K562 (cell line): Measurements from ENCODE around the gene AADAC. TPM values are rescaled to one million over a fixed set of nuclear protein-coding genes. Genes with fewer than 3 reads are reported as not detected.

Source experiments
- CC2D1A ChIP-seq: fragments of 450-650 bp; IDR thresholded peaks from 2 replicates; pipeline ENCODE4 v1.6.1; 2017; ENCODE audit warnings: mild to moderate bottlenecking
- FOXJ2 ChIP-seq: fragments of 200-800 bp; sonication (Bioruptor generic); IDR thresholded peaks from 2 replicates; pipeline ENCODE4 v1.6.1; 2016; ENCODE audit warnings: missing genetic modification characterization, missing compliant biosample characterization
- FUS ChIP-seq: fragments of 200-400 bp; formaldehyde crosslinking; optimal IDR thresholded peaks from 2 replicates; pipeline ENCODE3; 2017; ENCODE audit warnings: low read depth, low read length
- GATAD2A ChIP-seq: fragments of 450-650 bp; IDR thresholded peaks from 2 replicates; pipeline ENCODE4 v1.6.1; 2017
- KDM2B ChIP-seq: fragments of 250-450 bp; sonication (Bioruptor Pico); IDR thresholded peaks from 2 replicates; pipeline ENCODE4 v1.8.0; 2021; ENCODE audit warnings: mild to moderate bottlenecking, moderate library complexity
- SMAD2 ChIP-seq: fragments of 150-350 bp; IDR thresholded peaks from 2 replicates; pipeline ENCODE4 v1.6.1; 2014; ENCODE audit warnings: low read depth, mild to moderate bottlenecking, low read length
- THRAP3 ChIP-seq: fragments of 450-650 bp; IDR thresholded peaks from 2 replicates; pipeline ENCODE4 v1.6.1; 2016; ENCODE audit warnings: mild to moderate bottlenecking, inconsistent platforms, borderline replicate concordance
- ZNF274 ChIP-seq: IDR thresholded peaks from 2 replicates; pipeline ENCODE4 v1.6.1; 2011; ENCODE audit warnings: low read depth, mild to moderate bottlenecking, low read length, moderate library complexity, borderline replicate concordance
- ZNF431 ChIP-seq: sonication (generic); formaldehyde crosslinking; IDR thresholded peaks from 2 replicates; pipeline ENCODE4 v1.8.0; 2022; ENCODE audit warnings: mild to moderate bottlenecking, missing genetic modification reagents
- polyA plus RNA-seq, 8 experiments: library from polyadenylated mRNA; depleted of rRNA in 4 of 8; stranded (reverse) in 5 of 8; unstranded in 3 of 8; fragments of >200 nt; fragmentation: Nextera tagmentation in 2 of 8; fragmentation: Illumina TruSeq in 1 of 8; extraction: Ambion mirVana in 2 of 8; extraction: Trizol in 1 of 8; gene quantifications; 2 replicates each; pipeline versions ENCODE4 v1.2.1 to v1.2.3, GENCODE V29; 2011 to 2014; ENCODE audit warnings: inconsistent platforms in 1 of 8, missing spikeins in 1 of 8
- total RNA-seq, 7 experiments: library from RNA; depleted of rRNA in 6 of 7; stranded (reverse); fragments of >200 nt in 6 of 7; fragmentation: Illumina TruSeq in 2 of 7; extraction: Trizol in 2 of 7; gene quantifications; 2 replicates each; pipeline versions ENCODE4 v1.2.1 to v1.2.3, GENCODE V29; 2011 to 2021; ENCODE audit warnings: low replicate concordance in 1 of 7
- TF ChIP-seq, protein P1 (sequence below): sonication (generic); formaldehyde crosslinking; IDR thresholded peaks from 2 replicates; pipeline ENCODE4 v1.5.0; 2020; ENCODE audit warnings: missing genetic modification reagents
- TF ChIP-seq, protein P2 (sequence below): sonication (generic); formaldehyde crosslinking; IDR thresholded peaks from 2 replicates; pipeline ENCODE4 v1.8.1; 2023; ENCODE audit warnings: mild to moderate bottlenecking, missing genetic modification reagents

The AADAC gene
- total and polyA plus RNA-seq, 9 of the 15 experiments (the other 6 are each of a cell fraction or from before 2014, with no cell fraction given), result 0.47 TPM; not detected in 8

DNA sequence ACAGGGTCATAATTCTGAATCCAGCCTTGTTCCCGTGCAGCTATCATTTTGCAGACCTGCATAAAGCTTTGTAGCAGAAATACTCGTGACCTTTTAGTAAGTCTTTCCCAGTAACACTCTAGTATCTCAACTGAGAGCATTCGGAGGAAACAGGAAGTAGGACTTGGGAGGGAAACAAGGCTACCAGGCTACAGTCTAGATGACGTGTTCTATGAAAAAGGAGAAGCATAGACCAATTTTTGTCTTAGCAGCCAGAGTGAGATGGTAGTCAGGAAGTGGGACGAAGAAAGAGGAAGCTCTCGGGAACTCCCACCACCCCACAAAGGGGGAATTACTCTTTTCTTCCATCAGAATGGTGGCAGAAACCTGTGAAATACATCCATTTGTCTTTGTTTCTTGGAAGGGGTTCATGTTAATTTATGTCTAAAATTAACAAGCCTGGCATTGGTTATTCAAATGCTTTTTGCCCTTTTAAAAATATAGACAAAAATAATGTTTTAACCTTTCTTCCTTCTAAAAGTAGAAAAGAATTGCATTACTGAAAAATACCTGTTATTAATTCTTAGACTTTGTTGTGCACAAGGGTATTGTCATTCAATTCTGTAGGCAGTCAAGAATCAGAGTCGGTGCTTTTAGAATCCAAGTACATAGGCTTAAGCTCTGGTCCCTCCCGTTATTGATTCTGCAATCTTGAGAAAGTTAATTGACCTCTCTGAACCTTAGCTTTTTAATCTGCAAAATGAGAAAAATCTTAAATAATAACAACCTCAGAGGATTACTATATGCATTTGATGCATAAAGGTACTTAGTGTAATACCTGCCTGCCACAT lies 57.9 kb downstream of the AADAC start (continued):
- TF ChIP-seq, protein P1, sequence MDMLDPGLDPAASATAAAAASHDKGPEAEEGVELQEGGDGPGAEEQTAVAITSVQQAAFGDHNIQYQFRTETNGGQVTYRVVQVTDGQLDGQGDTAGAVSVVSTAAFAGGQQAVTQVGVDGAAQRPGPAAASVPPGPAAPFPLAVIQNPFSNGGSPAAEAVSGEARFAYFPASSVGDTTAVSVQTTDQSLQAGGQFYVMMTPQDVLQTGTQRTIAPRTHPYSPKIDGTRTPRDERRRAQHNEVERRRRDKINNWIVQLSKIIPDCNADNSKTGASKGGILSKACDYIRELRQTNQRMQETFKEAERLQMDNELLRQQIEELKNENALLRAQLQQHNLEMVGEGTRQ, result no peak
- TF ChIP-seq THRAP3 (no peak), FUS (no peak), SMAD2 (no peak), CC2D1A (no peak), ZNF274 (no peak), GATAD2A (no peak), KDM2B (no peak), ZNF431 (CRISPR knock-in tag) (no peak), FOXJ2 (no peak)
- TF ChIP-seq, protein P2, sequence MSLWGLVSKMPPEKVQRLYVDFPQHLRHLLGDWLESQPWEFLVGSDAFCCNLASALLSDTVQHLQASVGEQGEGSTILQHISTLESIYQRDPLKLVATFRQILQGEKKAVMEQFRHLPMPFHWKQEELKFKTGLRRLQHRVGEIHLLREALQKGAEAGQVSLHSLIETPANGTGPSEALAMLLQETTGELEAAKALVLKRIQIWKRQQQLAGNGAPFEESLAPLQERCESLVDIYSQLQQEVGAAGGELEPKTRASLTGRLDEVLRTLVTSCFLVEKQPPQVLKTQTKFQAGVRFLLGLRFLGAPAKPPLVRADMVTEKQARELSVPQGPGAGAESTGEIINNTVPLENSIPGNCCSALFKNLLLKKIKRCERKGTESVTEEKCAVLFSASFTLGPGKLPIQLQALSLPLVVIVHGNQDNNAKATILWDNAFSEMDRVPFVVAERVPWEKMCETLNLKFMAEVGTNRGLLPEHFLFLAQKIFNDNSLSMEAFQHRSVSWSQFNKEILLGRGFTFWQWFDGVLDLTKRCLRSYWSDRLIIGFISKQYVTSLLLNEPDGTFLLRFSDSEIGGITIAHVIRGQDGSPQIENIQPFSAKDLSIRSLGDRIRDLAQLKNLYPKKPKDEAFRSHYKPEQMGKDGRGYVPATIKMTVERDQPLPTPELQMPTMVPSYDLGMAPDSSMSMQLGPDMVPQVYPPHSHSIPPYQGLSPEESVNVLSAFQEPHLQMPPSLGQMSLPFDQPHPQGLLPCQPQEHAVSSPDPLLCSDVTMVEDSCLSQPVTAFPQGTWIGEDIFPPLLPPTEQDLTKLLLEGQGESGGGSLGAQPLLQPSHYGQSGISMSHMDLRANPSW (CRISPR knock-in tag), result no peak
